G401 (cell line): Measurements from ENCODE around the gene ABTB2. TPM values are rescaled to one million over a fixed set of nuclear protein-coding genes. Genes with fewer than 3 reads are reported as not detected.

Experiments
- DNase-seq: peaks from one replicate; pipeline ENCODE4 v3.0.0-alpha.2; 2015; ENCODE audit warnings: low spot score
- in situ Hi-C: cut with HindIII; loops from 2 replicates; pipeline ENCODE4 v1.10.0; 2016; ENCODE audit warnings: low sequenced_read_pairs, mixed read lengths
- total RNA-seq: library from RNA; depleted of rRNA; stranded (reverse); fragments of >200 nt; shearing (Covaris generic); gene quantifications from 2 replicates; pipeline ENCODE4 v1.2.3, GENCODE V29; 2014

ABTB2 gene
- total RNA-seq, 1 experiment from 2014 or later: 2.9 TPM

DNA sequence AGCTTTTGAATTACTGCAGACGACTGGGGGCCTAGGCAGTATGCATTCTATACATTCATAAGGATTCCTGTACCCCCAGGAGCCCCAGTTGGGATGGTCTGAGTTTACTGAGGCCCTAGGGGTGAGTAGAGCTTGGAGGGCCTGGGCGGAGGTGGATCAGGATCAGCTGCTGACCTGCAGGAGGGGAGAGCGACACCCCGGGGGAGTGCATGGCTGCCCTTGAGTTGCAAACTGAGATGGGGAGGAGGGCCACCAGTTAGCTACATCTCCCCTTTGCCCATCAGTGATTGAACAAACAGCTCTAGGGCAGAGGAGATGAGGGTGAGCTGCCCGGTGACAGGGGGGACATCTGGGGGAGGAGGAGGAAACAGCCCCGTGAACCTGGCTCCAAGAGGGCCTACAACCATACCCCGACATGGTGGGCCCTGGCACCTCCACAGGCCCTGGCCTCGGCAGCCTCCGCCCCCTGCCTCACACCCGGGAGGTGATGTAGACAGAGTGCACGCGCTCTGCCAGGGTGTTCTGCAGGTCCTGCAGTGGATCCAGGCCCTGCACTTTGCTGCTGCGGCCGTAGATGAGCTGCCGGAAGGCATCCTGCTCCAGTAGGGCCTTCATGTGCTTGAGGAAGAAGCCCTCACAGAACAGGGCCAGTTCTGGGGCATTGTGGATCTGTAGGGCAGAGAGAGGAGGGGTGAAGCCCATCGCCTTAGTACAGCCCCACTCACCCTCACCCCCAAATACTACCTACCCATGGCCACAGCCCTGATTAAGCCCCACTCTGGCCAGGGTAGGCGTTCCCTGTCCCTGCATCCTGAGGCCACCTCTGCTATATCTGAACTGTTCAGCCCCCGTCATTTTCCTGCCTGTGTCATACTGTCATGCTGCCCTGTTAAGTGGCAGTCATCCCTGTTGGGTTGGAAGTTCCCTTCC, 205.6 kb downstream of the ABTB2 start:
- in situ Hi-C loops: no loop called here
- no peak for DNase-seq

DNA sequence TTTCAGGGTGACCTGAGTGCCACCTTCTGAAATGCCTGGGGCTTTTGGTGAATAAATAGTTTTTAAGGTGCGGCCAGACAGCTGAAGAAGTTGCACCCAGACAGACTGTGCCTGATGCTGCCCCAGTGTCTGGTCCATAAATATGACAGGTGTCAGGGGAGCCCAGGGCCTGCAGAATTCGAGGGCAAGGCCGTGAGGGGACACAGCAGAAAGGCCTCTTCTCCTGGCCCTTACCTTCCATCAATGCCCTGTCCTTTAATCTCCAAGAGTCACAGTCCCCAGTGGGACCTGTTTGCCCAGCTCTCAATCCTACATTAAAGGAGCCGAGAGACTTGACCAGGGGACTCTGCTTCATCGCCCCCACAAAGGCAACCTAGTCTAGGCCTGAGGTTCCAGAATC, 206.6 kb downstream of the ABTB2 start:
- in situ Hi-C loops: no loop called here
- DNase-seq: no peak

- in situ Hi-C loops: no loop called here
- DNase-seq: no peak
Observed at GRCh38 chr11:34150494-34151151, 207.2 kb downstream of the ABTB2 start.

DNA sequence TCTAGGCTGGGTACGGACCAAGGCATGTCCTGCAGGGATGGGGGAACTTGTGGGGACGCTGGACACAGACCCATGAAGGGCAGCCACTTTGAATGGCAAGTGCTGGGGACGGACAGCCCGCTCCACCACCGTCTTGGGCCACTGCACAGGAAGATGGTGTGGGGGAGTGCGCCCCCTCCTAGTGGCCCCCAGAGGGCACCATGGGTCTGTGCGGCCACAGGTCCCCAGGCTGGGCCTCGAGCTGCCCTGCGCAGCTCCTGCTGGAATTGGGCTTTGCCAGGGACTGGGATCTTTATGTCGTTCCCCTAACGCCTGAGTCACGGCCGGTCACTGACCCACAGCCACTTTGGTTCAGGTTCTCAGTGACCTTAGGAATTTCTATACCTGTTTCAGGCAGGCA, 208.0 kb downstream of the ABTB2 start:
- in situ Hi-C loops: no loop called here
- no peak for DNase-seq

GRCh38 chr11:34149274-34149673, 208.5 kb downstream of the ABTB2 start:
- DNase-seq: no peak
- in situ Hi-C loops: no loop called here

GRCh38 chr11:34148504-34149165, 209.2 kb downstream of the ABTB2 start:
- in situ Hi-C loops: no loop called here

DNA sequence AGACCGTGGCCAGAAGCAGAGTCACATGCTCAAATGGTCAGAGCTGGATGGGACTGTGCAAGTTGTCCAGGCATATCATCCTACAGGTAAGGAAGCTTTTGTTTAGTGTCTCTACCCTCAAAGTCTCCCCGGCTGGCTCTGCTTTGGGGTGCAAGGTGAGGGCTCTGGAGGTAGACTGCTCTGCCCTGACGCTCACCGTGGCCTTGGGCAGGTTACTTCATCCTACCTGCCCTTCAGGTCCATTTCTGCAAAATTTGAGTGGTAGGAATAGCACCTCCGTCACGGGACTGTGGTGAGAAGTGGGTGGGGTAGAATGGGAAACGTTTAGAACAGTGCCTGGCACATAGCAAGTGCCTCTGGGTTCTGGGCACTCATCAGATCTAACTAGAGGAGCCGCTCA, 210.2 kb downstream of the ABTB2 start:
- DNase-seq: no peak
- in situ Hi-C loops: no loop called here

More at GRCh38 chr11:34148504-34149165, 209.2 kb downstream of the ABTB2 start:
- DNase-seq: no peak

GRCh38 chr11:34146866-34147265, 210.9 kb downstream of the ABTB2 start:
- in situ Hi-C loops: no loop called here

GRCh38 chr11:34146411-34146810, 211.4 kb downstream of the ABTB2 start:
- no peak for DNase-seq
- in situ Hi-C loops: no loop called here

More at GRCh38 chr11:34146866-34147265, 210.9 kb downstream of the ABTB2 start:
- no peak for DNase-seq

GRCh38 chr11:34145847-34146381, 211.9 kb downstream of the ABTB2 start:
- DNase-seq: no peak
- in situ Hi-C loops: no loop called here

- no peak for DNase-seq
- in situ Hi-C loops: no loop called here
Observed at GRCh38 chr11:34145073-34145472, 212.7 kb downstream of the ABTB2 start.

- DNase-seq: no peak
- in situ Hi-C loops: no loop called here
Observed at GRCh38 chr11:34143048-34143447, 214.8 kb downstream of the ABTB2 start.

GRCh38 chr11:34140149-34140548, 217.7 kb downstream of the ABTB2 start:
- in situ Hi-C loops: no loop called here

GRCh38 chr11:34139346-34139745, 218.5 kb downstream of the ABTB2 start:
- in situ Hi-C loops: no loop called here
- DNase-seq: no peak

More at GRCh38 chr11:34140149-34140548, 217.7 kb downstream of the ABTB2 start:
- no peak for DNase-seq

GRCh38 chr11:34136420-34136819, 221.4 kb downstream of the ABTB2 start:
- in situ Hi-C loops: no loop called here
- DNase-seq: no peak

GRCh38 chr11:34135439-34135838, 222.4 kb downstream of the ABTB2 start:
- DNase-seq: no peak
- in situ Hi-C loops: no loop called here

GRCh38 chr11:34134765-34135164, 223.0 kb downstream of the ABTB2 start:
- DNase-seq: no peak
- in situ Hi-C loops: no loop called here

GRCh38 chr11:34132261-34132965, 225.4 kb downstream of the ABTB2 start:
- in situ Hi-C loops: no loop called here
- no peak for DNase-seq

GRCh38 chr11:34128824-34129223, 229.0 kb downstream of the ABTB2 start:
- DNase-seq: no peak
- in situ Hi-C loops: no loop called here
